ENCODE data around the gene CDKN2AIPNL. TPM values are rescaled to one million over a fixed set of nuclear protein-coding genes. Genes with fewer than 3 reads are reported as not detected.
A peak's percentile ranks its signal among the peaks of the same experiment; 100 is the strongest.

The CDKN2AIPNL gene, protein sequence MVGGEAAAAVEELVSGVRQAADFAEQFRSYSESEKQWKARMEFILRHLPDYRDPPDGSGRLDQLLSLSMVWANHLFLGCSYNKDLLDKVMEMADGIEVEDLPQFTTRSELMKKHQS
- total RNA-seq (10 to 100 TPM; 42.6 to 48.1 TPM), polyA plus RNA-seq (ENCODE audit: insufficient read length in 2 of 2) (10 to 100 TPM; 54.0 to 69.3 TPM)
- long read RNA-seq, donor 1, transcript CDKN2AIPNL-202 (3 exons, 1,223 nt): major isoform, 39 of 39 reads
- long read RNA-seq, donor 1, partial matches to known transcripts: 0 of 39 reads
- long read RNA-seq, donor 1, other reads (novel, unspliced or antisense): 0 of 39 reads
- long read RNA-seq, donor 2, transcript CDKN2AIPNL-202 (3 exons, 1,223 nt): major isoform, 16 of 16 reads
- long read RNA-seq, donor 2, partial matches to known transcripts: 0 of 16 reads
- long read RNA-seq, donor 2, other reads (novel, unspliced or antisense): 0 of 16 reads
- long read RNA-seq, donor 3, transcript CDKN2AIPNL-202 (3 exons, 1,223 nt): major isoform, 14 of 14 reads
- long read RNA-seq, donor 3, partial matches to known transcripts: 0 of 14 reads
- long read RNA-seq, donor 3, other reads (novel, unspliced or antisense): 0 of 14 reads
- long read RNA-seq, donor 4, transcript CDKN2AIPNL-202 (3 exons, 1,223 nt): major isoform, 25 of 26 reads
- long read RNA-seq, donor 4, partial matches to known transcripts: 0 of 26 reads
- long read RNA-seq, donor 4, other reads (novel, unspliced or antisense): 0 of 26 reads

DNA sequence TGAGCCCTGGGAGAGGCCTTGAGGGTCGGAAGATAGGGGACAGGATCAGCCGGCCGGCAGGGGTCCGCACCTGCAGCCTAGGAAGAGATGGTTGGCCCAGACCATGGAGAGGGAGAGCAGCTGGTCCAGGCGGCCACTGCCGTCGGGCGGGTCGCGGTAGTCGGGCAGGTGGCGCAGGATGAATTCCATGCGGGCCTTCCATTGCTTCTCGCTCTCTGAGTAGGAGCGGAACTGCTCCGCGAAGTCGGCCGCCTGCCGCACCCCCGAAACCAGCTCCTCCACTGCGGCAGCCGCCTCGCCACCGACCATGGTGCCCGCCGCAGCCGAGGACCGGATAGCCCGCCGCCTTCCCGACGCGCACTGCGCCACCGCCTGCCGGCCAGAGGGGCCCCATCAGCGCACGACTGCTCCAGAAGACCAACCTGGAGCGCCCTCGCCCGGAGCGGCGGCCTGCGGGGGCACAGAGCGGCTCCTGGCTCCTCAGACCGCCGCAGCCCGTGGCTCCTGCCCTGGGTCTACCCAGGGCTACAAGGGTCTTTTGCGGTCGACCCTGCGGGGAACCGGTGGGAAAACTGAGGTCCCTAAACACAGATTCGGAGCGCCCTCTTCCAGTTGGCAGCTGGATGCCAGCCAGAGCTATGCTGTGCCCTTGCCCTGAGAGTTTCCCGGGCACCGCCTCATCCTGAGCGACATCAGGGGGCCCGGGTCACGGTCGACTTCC, at the start of gene CDKN2AIPNL:
Gene CDKN2AIPNL (minus strand): TSS at position 336 of the 721 bp plus-strand sequence. CDS start 27 bp downstream, at position 309.
- Histone ChIP-seq H3K27me3 (ENCODE audit: control insufficient read depth, insufficient read depth, low read length) (no peaks in the 10 kb centered on the region), H3K27ac (ENCODE audit: low read depth, low read length) (peak within 1 kb of the TSS; percentile 40), H3K9me3 (ENCODE audit: control insufficient read depth, insufficient read depth, low read length) (no peaks in the 10 kb centered on the region), H3K4me3 (ENCODE audit: low read depth, low read length) (peak within 1 kb of the TSS; percentile 75), H3K4me1 (ENCODE audit: control insufficient read depth, insufficient read depth, low read length) (peaks cover 18% of the 10 kb centered on the region), H3K36me3 (ENCODE audit: control insufficient read depth, insufficient read depth, low read length) (peaks cover 11% of the 10 kb centered on the region)
- DNase-seq (ENCODE audit: low read depth in 4 of 6, low spot score in 6 of 6): peak; percentile 61 to 96 (median 81)
- WGBS (ENCODE audit: insufficient coverage): 1% methylated on average over 61 of the region's 61 CpGs

DNA sequence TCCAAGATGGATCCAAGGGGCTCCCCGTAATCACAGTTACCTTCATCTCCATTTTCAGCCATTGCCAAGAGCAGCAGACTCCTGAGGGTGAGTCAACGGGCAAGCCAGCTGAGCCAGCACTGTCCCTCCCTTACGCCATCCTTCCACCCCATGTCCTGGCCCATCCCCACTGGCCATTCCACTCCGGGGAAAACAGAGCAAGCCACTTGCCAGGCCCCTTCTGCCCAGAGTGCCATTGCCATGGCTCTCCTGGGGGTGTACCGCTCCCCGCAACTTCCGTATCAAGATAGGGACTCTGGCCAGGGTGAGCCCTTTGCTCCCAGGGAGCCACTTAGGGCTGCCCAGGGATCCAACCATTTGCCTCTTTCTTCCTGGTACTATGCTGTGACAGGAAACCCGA, 48.9 kb upstream of the CDKN2AIPNL start:
- Histone ChIP-seq H3K4me3 (ENCODE audit: low read depth, low read length) (no peak overlapping the region), H3K9me3 (ENCODE audit: control insufficient read depth, insufficient read depth, low read length) (no peaks in the 10 kb centered on the region), H3K4me1 (ENCODE audit: control insufficient read depth, insufficient read depth, low read length) (peaks cover 6% of the 10 kb centered on the region), H3K36me3 (ENCODE audit: control insufficient read depth, insufficient read depth, low read length) (no peaks in the 10 kb centered on the region), H3K27me3 (ENCODE audit: control insufficient read depth, insufficient read depth, low read length) (peaks cover 3% of the 10 kb centered on the region), H3K27ac (ENCODE audit: low read depth, low read length) (no peak overlapping the region)
- DNase-seq (ENCODE audit: low read depth in 4 of 6, low spot score in 6 of 6): no peak
- 88% methylated on average over 7 of the region's 8 CpGs for WGBS (ENCODE audit: insufficient coverage)

- WGBS (ENCODE audit: insufficient coverage): 80% methylated on average over 1 of the region's 1 CpG
Observed at GRCh38 chr5:134459491-134459890, 47.8 kb upstream of the CDKN2AIPNL start.

DNA sequence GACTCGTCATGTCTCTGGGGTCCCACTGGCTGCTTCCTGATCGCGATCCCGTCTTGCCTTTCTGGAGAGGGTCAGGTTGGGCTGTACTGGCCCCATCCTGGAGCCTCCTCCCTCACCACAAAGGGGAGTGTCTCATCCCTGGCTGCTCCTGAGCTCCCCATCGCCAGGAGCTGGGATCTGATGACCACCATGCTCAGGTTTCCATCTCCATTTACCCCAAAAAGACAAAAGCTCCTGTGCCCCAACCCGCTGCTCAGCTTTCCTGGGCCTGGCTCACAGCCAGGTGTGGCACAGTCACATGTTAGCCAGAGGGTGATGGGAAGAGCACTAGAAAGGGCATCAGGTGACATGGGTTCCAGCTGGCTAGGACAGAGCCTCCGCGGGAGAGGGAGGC, 47.3 kb upstream of the CDKN2AIPNL start:
- Histone ChIP-seq H3K9me3 (ENCODE audit: control insufficient read depth, insufficient read depth, low read length) (no peaks in the 10 kb centered on the region), H3K4me1 (ENCODE audit: control insufficient read depth, insufficient read depth, low read length) (no peaks in the 10 kb centered on the region), H3K4me3 (ENCODE audit: low read depth, low read length) (no peak overlapping the region), H3K27ac (ENCODE audit: low read depth, low read length) (no peak overlapping the region), H3K36me3 (ENCODE audit: control insufficient read depth, insufficient read depth, low read length) (no peaks in the 10 kb centered on the region), H3K27me3 (ENCODE audit: control insufficient read depth, insufficient read depth, low read length) (no peaks in the 10 kb centered on the region)
- DNase-seq (ENCODE audit: low read depth in 4 of 6, low spot score in 6 of 6): no peak
- WGBS (ENCODE audit: insufficient coverage): 85% methylated on average over 6 of the region's 8 CpGs

More at GRCh38 chr5:134459491-134459890, 47.8 kb upstream of the CDKN2AIPNL start:
- Histone ChIP-seq H3K4me3 (ENCODE audit: low read depth, low read length) (no peak overlapping the region), H3K36me3 (ENCODE audit: control insufficient read depth, insufficient read depth, low read length) (no peaks in the 10 kb centered on the region), H3K4me1 (ENCODE audit: control insufficient read depth, insufficient read depth, low read length) (no peaks in the 10 kb centered on the region), H3K27ac (ENCODE audit: low read depth, low read length) (no peak overlapping the region), H3K27me3 (ENCODE audit: control insufficient read depth, insufficient read depth, low read length) (no peaks in the 10 kb centered on the region), H3K9me3 (ENCODE audit: control insufficient read depth, insufficient read depth, low read length) (no peaks in the 10 kb centered on the region)
- no peak for DNase-seq (ENCODE audit: low read depth in 4 of 6, low spot score in 6 of 6)

DNA sequence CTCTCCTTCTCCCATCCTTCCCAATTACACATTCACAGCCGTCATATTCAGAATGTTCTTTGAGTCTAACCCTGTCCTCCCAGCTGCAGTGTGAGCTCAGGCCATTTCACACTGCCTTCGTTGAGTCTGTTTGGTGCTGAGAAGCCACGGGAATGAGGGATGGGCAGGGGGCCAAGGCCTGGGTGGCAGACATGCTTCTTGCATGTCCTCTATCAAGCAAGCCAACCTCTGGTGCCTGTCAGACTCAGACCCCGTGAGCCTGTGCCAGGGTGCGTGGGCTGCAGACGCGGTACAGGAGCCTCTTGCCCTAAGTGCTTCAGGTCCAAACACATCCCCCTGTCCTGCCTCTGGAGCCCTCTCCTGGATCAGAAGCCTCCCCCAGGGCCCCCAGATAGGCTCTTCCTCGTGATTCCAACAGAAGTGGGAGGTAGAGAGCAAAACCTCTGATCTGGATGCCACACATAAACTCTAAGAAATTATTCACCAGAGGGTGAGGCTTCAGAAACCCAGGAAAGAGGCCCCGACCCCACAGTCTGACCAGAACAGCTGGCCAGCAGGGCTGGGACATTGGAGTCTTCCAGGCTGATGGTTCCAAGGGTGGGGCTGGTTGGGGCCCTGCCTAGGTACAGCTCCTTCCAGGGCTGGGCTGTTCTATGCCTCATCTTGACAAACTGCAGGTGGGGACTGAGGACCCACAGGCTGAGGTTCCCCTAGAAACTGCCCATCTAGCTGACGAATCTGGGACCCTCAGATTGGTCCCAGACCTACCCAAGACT, 46.7 kb upstream of the CDKN2AIPNL start:
- 57% methylated on average over 5 of the region's 10 CpGs for WGBS (ENCODE audit: insufficient coverage)
- H3K36me3 ChIP-seq (ENCODE audit: control insufficient read depth, insufficient read depth, low read length): no peaks in the 10 kb centered on the region
- no peaks in the 10 kb centered on the region for H3K4me1 ChIP-seq (ENCODE audit: control insufficient read depth, insufficient read depth, low read length)
- H3K27ac ChIP-seq (ENCODE audit: low read depth, low read length): no peak overlapping the region
- H3K27me3 ChIP-seq (ENCODE audit: control insufficient read depth, insufficient read depth, low read length): no peaks in the 10 kb centered on the region
- H3K9me3 ChIP-seq (ENCODE audit: control insufficient read depth, insufficient read depth, low read length): no peaks in the 10 kb centered on the region
- DNase-seq (ENCODE audit: low read depth in 4 of 6, low spot score in 6 of 6): no peak
- H3K4me3 ChIP-seq (ENCODE audit: low read depth, low read length): no peak overlapping the region

GRCh38 chr5:134457801-134458200, 46.1 kb upstream of the CDKN2AIPNL start:
- WGBS (ENCODE audit: insufficient coverage): 86% methylated on average over 3 of the region's 3 CpGs
- no peak for DNase-seq (ENCODE audit: low read depth in 4 of 6, low spot score in 6 of 6)
- H3K4me1 ChIP-seq (ENCODE audit: control insufficient read depth, insufficient read depth, low read length): no peaks in the 10 kb centered on the region
- no peak overlapping the region for H3K27ac ChIP-seq (ENCODE audit: low read depth, low read length)
- H3K4me3 ChIP-seq (ENCODE audit: low read depth, low read length): no peak overlapping the region
- no peaks in the 10 kb centered on the region for H3K27me3 ChIP-seq (ENCODE audit: control insufficient read depth, insufficient read depth, low read length)
- no peaks in the 10 kb centered on the region for H3K9me3 ChIP-seq (ENCODE audit: control insufficient read depth, insufficient read depth, low read length)
- no peaks in the 10 kb centered on the region for H3K36me3 ChIP-seq (ENCODE audit: control insufficient read depth, insufficient read depth, low read length)

DNA sequence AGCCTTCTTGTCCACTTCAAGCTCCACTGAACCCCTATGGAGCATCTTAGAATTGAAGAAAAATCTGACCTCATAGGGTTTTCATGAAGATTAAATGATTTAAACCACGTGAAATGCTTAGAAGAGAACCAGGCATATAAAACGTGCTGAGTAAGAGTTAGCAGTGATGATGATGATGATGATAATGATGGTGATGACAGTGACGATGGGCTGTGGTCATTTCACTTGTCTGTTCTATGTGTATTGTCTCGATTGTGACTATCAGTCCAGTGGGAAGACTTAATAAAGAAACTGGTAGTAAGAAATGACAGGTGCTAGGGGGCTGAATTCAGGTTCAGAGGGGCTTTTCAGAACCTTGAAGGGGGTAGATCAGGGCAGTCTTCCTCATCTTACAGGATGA, 45.1 kb upstream of the CDKN2AIPNL start:
- H3K4me3 ChIP-seq (ENCODE audit: low read depth, low read length): no peak overlapping the region
- H3K4me1 ChIP-seq (ENCODE audit: control insufficient read depth, insufficient read depth, low read length): peaks cover 2% of the 10 kb centered on the region
- DNase-seq (ENCODE audit: low read depth in 4 of 6, low spot score in 6 of 6): no peak
- H3K36me3 ChIP-seq (ENCODE audit: control insufficient read depth, insufficient read depth, low read length): no peaks in the 10 kb centered on the region
- no peaks in the 10 kb centered on the region for H3K9me3 ChIP-seq (ENCODE audit: control insufficient read depth, insufficient read depth, low read length)
- WGBS (ENCODE audit: insufficient coverage): 71% methylated on average over 3 of the region's 4 CpGs
- no peaks in the 10 kb centered on the region for H3K27me3 ChIP-seq (ENCODE audit: control insufficient read depth, insufficient read depth, low read length)
- H3K27ac ChIP-seq (ENCODE audit: low read depth, low read length): no peak overlapping the region

DNA sequence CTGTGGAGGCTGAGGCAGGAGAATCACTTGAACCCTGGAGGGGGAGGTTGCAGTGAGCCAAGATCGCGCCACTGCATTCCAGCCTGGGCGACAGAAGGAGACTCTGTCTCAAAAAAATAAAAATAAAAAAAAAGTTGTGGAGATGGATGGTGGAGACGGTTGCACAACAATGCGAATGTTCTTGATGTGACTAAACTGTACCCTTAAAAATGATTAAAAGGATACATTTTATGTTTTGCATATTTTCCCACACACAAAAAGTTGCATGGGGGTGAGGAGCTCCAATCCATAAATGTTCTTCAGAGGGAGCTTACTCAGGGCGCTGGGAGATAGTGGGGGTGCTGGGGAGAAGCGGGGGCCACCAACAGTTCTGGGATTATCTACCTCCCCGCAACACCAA, 43.8 kb upstream of the CDKN2AIPNL start:
- Histone ChIP-seq H3K27me3 (ENCODE audit: control insufficient read depth, insufficient read depth, low read length) (no peaks in the 10 kb centered on the region), H3K4me3 (ENCODE audit: low read depth, low read length) (no peak overlapping the region), H3K4me1 (ENCODE audit: control insufficient read depth, insufficient read depth, low read length) (peaks cover 5% of the 10 kb centered on the region), H3K36me3 (ENCODE audit: control insufficient read depth, insufficient read depth, low read length) (no peaks in the 10 kb centered on the region), H3K9me3 (ENCODE audit: control insufficient read depth, insufficient read depth, low read length) (no peaks in the 10 kb centered on the region), H3K27ac (ENCODE audit: low read depth, low read length) (no peak overlapping the region)
- no peak for DNase-seq (ENCODE audit: low read depth in 4 of 6, low spot score in 6 of 6)
- WGBS (ENCODE audit: insufficient coverage): 94% methylated on average over 2 of the region's 8 CpGs

DNA sequence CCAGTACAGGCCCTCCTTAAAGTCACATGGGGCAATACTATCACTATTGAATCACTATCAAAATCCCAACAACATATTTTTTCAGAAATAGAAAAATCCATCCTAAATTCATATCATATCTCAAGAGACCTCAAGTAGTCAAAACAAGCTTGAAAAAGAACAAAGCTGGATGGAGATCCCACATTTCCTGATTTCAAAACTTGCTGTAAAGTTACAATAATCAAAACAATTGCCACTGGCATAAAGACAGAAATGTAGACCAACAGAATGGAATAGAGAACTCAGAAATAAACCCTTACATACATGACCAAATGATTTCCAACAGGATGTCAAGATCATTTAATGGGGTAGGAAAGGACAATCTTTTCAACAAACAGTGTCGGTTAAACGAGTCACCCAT, 41.3 kb upstream of the CDKN2AIPNL start:
- Histone ChIP-seq H3K4me1 (ENCODE audit: control insufficient read depth, insufficient read depth, low read length) (peaks cover 5% of the 10 kb centered on the region), H3K27me3 (ENCODE audit: control insufficient read depth, insufficient read depth, low read length) (no peaks in the 10 kb centered on the region), H3K27ac (ENCODE audit: low read depth, low read length) (no peak overlapping the region), H3K4me3 (ENCODE audit: low read depth, low read length) (no peak overlapping the region), H3K36me3 (ENCODE audit: control insufficient read depth, insufficient read depth, low read length) (no peaks in the 10 kb centered on the region), H3K9me3 (ENCODE audit: control insufficient read depth, insufficient read depth, low read length) (no peaks in the 10 kb centered on the region)
- no CpG with 5 or more reads among the region's 2 CpGs for WGBS (ENCODE audit: insufficient coverage)
- no peak for DNase-seq (ENCODE audit: low read depth in 4 of 6, low spot score in 6 of 6)

Measured in spinal cord (tissue), 10 donors.